IMR-90 (cell line): Measurements from ENCODE around the gene DOHH. TPM values are rescaled to one million over a fixed set of nuclear protein-coding genes. Genes with fewer than 3 reads are reported as not detected.

ENCODE experiments used
- ATAC-seq: fragments of 200-7000 bp; cut with Tn5 transposase; 2 replicates; pipeline ENCODE4 v1.9.1; 2020; ENCODE audit warnings: low read depth, mild to moderate bottlenecking, moderate library complexity
- BruUV-seq: library from RNA; stranded (reverse); fragments of 400-500 nt; replicated peaks from 2 replicates; lab custom pipeline; 2021; lab: Mats Ljungman, UMichigan
- CTCF ChIA-PET: fragments of 300-600 bp; formaldehyde crosslinking; extraction: SDS; loops from one replicate; lab custom pipeline; 2021; ENCODE audit warnings: antibody characterized with exemption; lab: Yijun Ruan, JAX
- POLR2A ChIA-PET: fragments of 300-600 bp; sonication (Branson Sonifier 250); formaldehyde crosslinking; loops from one replicate; lab custom pipeline; 2022; ENCODE audit warnings: antibody characterized with exemption; ENCODE audit not compliant: unreplicated experiment; lab: Charles Lee
- DNase-seq: peaks from one replicate; pipeline ENCODE4 v3.0.0; 2013
- H2AFZ ChIP-seq: replicated peaks from 2 replicates; pipeline ENCODE3; 2013; ENCODE audit warnings: low read length, mild to moderate bottlenecking; ENCODE audit not compliant: poor library complexity
- H2AK5ac ChIP-seq: 2 replicates; pipeline ENCODE4 v1.6.1; 2013; ENCODE audit warnings: low read depth, low read length, inconsistent platforms
- H2AK9ac ChIP-seq: replicated peaks from 2 replicates; pipeline ENCODE3; 2013; ENCODE audit warnings: mild to moderate bottlenecking, low read depth, low read length, moderate library complexity; ENCODE audit not compliant: poor library complexity
- H2BK120ac ChIP-seq: 2 replicates; pipeline ENCODE4 v1.6.1; 2013; ENCODE audit warnings: low read depth, low read length, inconsistent platforms
- H2BK15ac ChIP-seq: 3 replicates; pipeline ENCODE4 v1.6.1; 2013; ENCODE audit warnings: low read depth, low read length, inconsistent platforms
- H2BK20ac ChIP-seq: 2 replicates; pipeline ENCODE4 v1.6.1; 2013; ENCODE audit warnings: low read depth, mild to moderate bottlenecking, inconsistent platforms, low read length, moderate library complexity
- H2BK5ac ChIP-seq: 2 replicates; pipeline ENCODE4 v1.6.1; 2013; ENCODE audit warnings: mild to moderate bottlenecking, low read depth, low read length, inconsistent platforms; ENCODE audit not compliant: poor library complexity, severe bottlenecking
- H3K14ac ChIP-seq: replicated peaks from 2 replicates; pipeline ENCODE4 v1.6.1; 2013; ENCODE audit warnings: low read depth, low read length, inconsistent platforms
- H3K18ac ChIP-seq: 2 replicates; pipeline ENCODE4 v1.6.1; 2013; ENCODE audit warnings: low read depth, low read length, control low read depth
- H3K23ac ChIP-seq: 2 replicates; pipeline ENCODE4 v1.6.1; 2013; ENCODE audit warnings: low read depth, low read length, inconsistent platforms
- H3K27ac ChIP-seq: 2 replicates; pipeline ENCODE4 v1.5.1; 2013; ENCODE audit warnings: mild to moderate bottlenecking, control low read depth, low read length; ENCODE audit not compliant: insufficient read depth
- H3K27me3 ChIP-seq: 2 replicates; pipeline ENCODE4 v1.6.1; 2013; ENCODE audit warnings: low read length; ENCODE audit not compliant: control insufficient read depth, insufficient read depth
- H3K36me3 ChIP-seq: 2 replicates; pipeline ENCODE4 v1.6.1; 2013; ENCODE audit warnings: low read length, mixed read lengths; ENCODE audit not compliant: control insufficient read depth, insufficient read depth
- H3K4ac ChIP-seq: 2 replicates; pipeline ENCODE4 v1.6.1; 2013; ENCODE audit warnings: low read depth, low read length, inconsistent platforms
- H3K4me1 ChIP-seq: 2 replicates; pipeline ENCODE4 v1.6.1; 2013; ENCODE audit warnings: low read length, mixed read lengths; ENCODE audit not compliant: control insufficient read depth, insufficient read depth
- H3K4me2 ChIP-seq: 2 replicates; pipeline ENCODE4 v1.6.1; 2013; ENCODE audit warnings: low read depth, mild to moderate bottlenecking, control low read depth, low read length, moderate library complexity
- H3K4me3 ChIP-seq: 2 replicates; pipeline ENCODE4 v1.5.1; 2013; ENCODE audit warnings: low read depth, mild to moderate bottlenecking, control low read depth, low read length, moderate library complexity; ENCODE audit not compliant: insufficient read depth
- H3K56ac ChIP-seq: 2 replicates; pipeline ENCODE4 v1.6.1; 2013; ENCODE audit warnings: low read length, inconsistent platforms; ENCODE audit not compliant: insufficient read depth; ENCODE audit errors: extremely low read depth
- H3K79me1 ChIP-seq, 2 experiments: 2 replicates each; pipeline ENCODE4 v1.6.1; 2013; ENCODE audit warnings: low read length in 2 of 2, inconsistent platforms in 1 of 2, low read depth in 1 of 2
- H3K9ac ChIP-seq: 2 replicates; pipeline ENCODE4 v1.6.1; 2013; ENCODE audit warnings: low read depth, low read length, control low read depth
- H3K9me1 ChIP-seq: 2 replicates; pipeline ENCODE4 v1.6.1; 2013; ENCODE audit warnings: low read length, inconsistent platforms; ENCODE audit not compliant: insufficient read depth
- H3K9me3 ChIP-seq: 2 replicates; pipeline ENCODE4 v1.6.1; 2013; ENCODE audit warnings: low read length; ENCODE audit not compliant: control insufficient read depth, insufficient read depth
- H4K20me1 ChIP-seq: 2 replicates; pipeline ENCODE4 v1.6.1; 2013; ENCODE audit warnings: low read length, inconsistent platforms; ENCODE audit not compliant: insufficient read depth
- H4K5ac ChIP-seq: 2 replicates; pipeline ENCODE4 v1.6.1; 2013; ENCODE audit warnings: mild to moderate bottlenecking, low read depth, low read length, control low read depth
- H4K8ac ChIP-seq, 2 experiments: 2 replicates each; pipeline ENCODE4 v1.6.1; 2013; ENCODE audit warnings: low read depth in 2 of 2, low read length in 2 of 2, control low read depth in 1 of 2, inconsistent platforms in 1 of 2
- H4K91ac ChIP-seq: 2 replicates; pipeline ENCODE4 v1.6.1; 2013; ENCODE audit warnings: low read depth, low read length, inconsistent platforms; ENCODE audit not compliant: insufficient read depth
- CEBPB ChIP-seq: IDR thresholded peaks from 2 replicates; pipeline ENCODE4 v1.6.1; 2012; ENCODE audit warnings: low read depth, low read length, improper control_type of control experiment
- MAFK ChIP-seq: IDR thresholded peaks from 2 replicates; pipeline ENCODE4 v1.6.1; 2012; ENCODE audit warnings: low read depth, low read length, improper control_type of control experiment
- RAD21 ChIP-seq: IDR thresholded peaks from 2 replicates; pipeline ENCODE4 v1.6.1; 2012; ENCODE audit warnings: low read length, improper control_type of control experiment
- RCOR1 ChIP-seq: IDR thresholded peaks from 2 replicates; pipeline ENCODE4 v1.6.1; 2012; ENCODE audit warnings: mild to moderate bottlenecking, low read length, improper control_type of control experiment; ENCODE audit not compliant: insufficient replicate concordance
- SMC3 ChIP-seq: fragments of 150-350 bp; IDR thresholded peaks from 2 replicates; pipeline ENCODE4 v1.6.1; 2016; ENCODE audit warnings: low read depth, mild to moderate bottlenecking, antibody characterized with exemption, low read length, moderate library complexity
- WGBS, 2 experiments: methylation state at CpG; one replicate each; pipeline versions ENCODE4 v1.1.5 to v1.1.7; 2013; ENCODE audit warnings: missing lambda C conversion rate in 2 of 2; ENCODE audit not compliant: insufficient read length in 1 of 2; ENCODE audit errors: extremely low coverage in 2 of 2; 5-methylcytosine and 5-hydroxymethylcytosine counted together
- dilution Hi-C: fragments of 300-500 bp; cut with HindIII; formaldehyde crosslinking; loops from one replicate; pipeline ENCODE4 v1.14.3; 2018; ENCODE audit warnings: low sequenced_read_pairs; ENCODE audit not compliant: unreplicated experiment
- in situ Hi-C: fragments of 300-500 bp; cut with MboI; formaldehyde crosslinking; loops from 3 replicates; pipeline ENCODE4 v1.14.3; 2019; ENCODE audit warnings: low sequenced_read_pairs, inconsistent platforms, mixed read lengths
- intact Hi-C: fragments of 100-400 bp; cut with micrococcal nuclease; formaldehyde crosslinking; loops from 2 replicates; pipeline ENCODE4 v1.10.0; 2022
- polyA plus RNA-seq, 3 experiments: library from polyadenylated mRNA; depleted of rRNA; stranded (reverse); fragments of >200 nt; gene quantifications; 2 replicates each; pipeline ENCODE4 v1.2.3, GENCODE V29; 2012; ENCODE audit warnings: low replicate concordance in 1 of 3
- total RNA-seq: library from RNA; depleted of rRNA; stranded (reverse); fragments of >200 nt; gene quantifications from 2 replicates; pipeline ENCODE4 v1.2.3, GENCODE V29; 2012

Gene DOHH
- total and polyA plus RNA-seq, 2 of the 4 experiments (the other 2 are of a cell fraction) = 3.2 to 9.2 TPM

- TF ChIP-seq SMC3 = no peak
Measured at GRCh38 chr19:3543150-3544057, 42.9 kb upstream of the DOHH start (continued).

GRCh38 chr19:3539756-3540118 is 39.3 kb upstream of the DOHH start:
- H4K91ac ChIP-seq = no peak overlapping the region
- no peak overlapping the region for H3K4me2 ChIP-seq
- H3K23ac ChIP-seq = no peak overlapping the region
- no peak overlapping the region for H2BK5ac ChIP-seq
- H2AK9ac ChIP-seq = no peak overlapping the region
- H3K27me3 ChIP-seq = no peaks in the 10 kb centered on the region
- no peak overlapping the region for H3K4ac ChIP-seq
- no peak overlapping the region for H3K27ac ChIP-seq
- ATAC-seq = no peak
- H3K4me1 ChIP-seq = no peaks in the 10 kb centered on the region
- BruUV-seq = no TSS peak
- peaks cover 26% of the 10 kb centered on the region for H3K36me3 ChIP-seq
- no peaks in the 10 kb centered on the region for H3K9me1 ChIP-seq
- H2AK5ac ChIP-seq = no peak overlapping the region
- H2BK20ac ChIP-seq = no peak overlapping the region
- intact Hi-C loops = no loop called here
- H4K20me1 ChIP-seq = peaks cover 32% of the 10 kb centered on the region
- H3K56ac ChIP-seq = no peak overlapping the region
- no peak overlapping the region for H3K4me3 ChIP-seq
- H2BK15ac ChIP-seq = no peak overlapping the region
- H3K18ac ChIP-seq = no peak overlapping the region
- H4K8ac ChIP-seq = no peak overlapping the region
- peaks cover 9 to 31% of the 10 kb centered on the region in 2 experiments; a peak in 3 of 4 replicates for H3K79me1 ChIP-seq
- H2BK120ac ChIP-seq = no peak overlapping the region
- no peak overlapping the region for H4K5ac ChIP-seq
- CTCF ChIA-PET = no interaction called here
- in situ Hi-C loops = no loop called here
- H3K14ac ChIP-seq = no peak overlapping the region
- no peak for DNase-seq
- WGBS, 2 experiments = no CpG with 5 or more reads among the region's 1 CpG
- H2AFZ ChIP-seq = no peak overlapping the region
- POLR2A ChIA-PET = no interaction called here
- H3K9ac ChIP-seq = no peak overlapping the region
- dilution Hi-C loops = no loop called here
- TF ChIP-seq RCOR1 (no peak), MAFK (no peak), CEBPB (no peak), RAD21 (no peak)
- H3K9me3 ChIP-seq = no peaks in the 10 kb centered on the region
